Measurements from ENCODE around the gene APBA3.

APBA3 gene

DNA sequence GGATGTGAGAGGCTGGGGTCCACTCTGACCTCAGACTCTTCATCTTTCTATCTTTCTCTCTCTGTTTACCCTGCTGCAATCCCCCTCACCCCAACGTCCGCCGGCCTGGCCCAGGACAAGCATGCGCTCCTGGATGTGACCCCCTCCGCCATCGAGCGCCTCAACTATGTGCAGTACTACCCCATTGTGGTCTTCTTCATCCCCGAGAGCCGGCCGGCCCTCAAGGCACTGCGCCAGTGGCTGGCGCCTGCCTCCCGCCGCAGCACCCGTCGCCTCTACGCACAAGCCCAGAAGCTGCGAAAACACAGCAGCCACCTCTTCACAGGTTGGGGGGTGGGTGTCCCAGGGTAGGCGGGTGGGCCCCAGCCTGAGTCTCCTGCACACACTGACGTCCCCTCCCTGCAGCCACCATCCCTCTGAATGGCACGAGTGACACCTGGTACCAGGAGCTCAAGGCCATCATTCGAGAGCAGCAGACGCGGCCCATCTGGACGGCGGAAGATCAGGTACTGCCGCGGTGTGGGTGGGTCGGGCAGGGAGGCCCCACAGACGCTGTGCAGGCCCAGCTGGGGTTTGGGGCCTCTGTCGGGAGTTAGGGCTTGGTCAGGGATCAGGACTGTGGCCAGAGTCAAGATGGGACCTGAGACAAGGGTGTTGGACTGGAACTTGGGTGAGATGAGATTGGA lies 15.0 kb downstream of the APBA3 start:
- no peak for DNase-seq (ENCODE audit: low spot score)

- no peak for DNase-seq (ENCODE audit: low spot score)
Observed at GRCh38 chr19:3745363-3746045, 16.0 kb downstream of the APBA3 start.

- DNase-seq (ENCODE audit: low spot score): no peak
Observed at GRCh38 chr19:3743486-3743885, 18.0 kb downstream of the APBA3 start.

DNA sequence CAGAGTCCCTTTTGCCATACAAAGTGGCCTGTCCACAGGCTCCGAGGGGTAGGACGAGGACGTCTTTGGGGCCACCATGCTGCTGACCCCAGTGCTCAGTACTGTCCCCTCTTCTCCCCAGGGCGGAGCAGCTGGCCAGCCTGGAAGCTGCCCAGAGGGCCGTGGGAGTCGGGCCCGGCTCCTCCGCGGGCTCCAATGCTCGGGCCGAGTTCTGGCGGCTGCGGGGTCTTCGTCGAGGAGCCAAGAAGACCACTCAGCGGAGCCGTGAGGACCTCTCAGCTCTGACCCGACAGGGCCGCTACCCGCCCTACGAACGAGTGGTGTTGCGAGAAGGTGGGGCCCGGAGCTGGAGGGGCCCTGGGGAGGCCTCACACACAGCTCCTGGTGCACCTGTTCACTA lies 21.1 kb downstream of the APBA3 start:
- DNase-seq (ENCODE audit: low spot score): no peak

DNA sequence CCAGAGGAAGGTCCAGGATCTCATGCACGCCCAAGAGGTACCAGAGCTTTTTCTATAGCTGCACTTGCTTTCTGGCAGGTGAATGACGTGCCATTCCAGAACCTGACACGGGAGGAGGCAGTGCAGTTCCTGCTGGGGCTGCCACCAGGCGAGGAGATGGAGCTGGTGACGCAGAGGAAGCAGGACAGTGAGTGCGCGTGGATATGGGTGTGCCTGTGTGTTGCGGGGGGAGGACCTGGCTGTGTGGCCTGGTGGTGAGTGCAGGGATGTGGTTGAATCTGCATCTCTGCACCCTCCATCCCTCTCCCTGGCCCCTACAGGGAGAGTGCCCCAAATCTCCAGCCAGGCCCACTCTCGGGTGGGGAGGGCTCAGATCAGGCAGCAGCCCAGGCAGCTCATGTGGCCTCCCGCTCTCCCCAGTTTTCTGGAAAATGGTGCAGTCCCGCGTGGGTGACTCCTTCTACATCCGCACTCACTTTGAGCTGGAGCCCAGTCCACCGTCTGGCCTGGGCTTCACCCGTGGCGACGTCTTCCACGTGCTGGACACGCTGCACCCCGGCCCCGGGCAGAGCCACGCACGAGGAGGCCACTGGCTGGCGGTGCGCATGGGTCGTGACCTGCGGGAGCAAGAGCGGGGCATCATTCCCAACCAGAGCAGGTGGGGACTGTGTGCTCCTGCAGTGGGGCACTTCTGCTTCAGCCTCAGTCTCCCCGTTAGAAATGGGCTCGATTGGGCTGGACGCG lies 22.8 kb downstream of the APBA3 start:
- no peak for DNase-seq (ENCODE audit: low spot score)

DNA sequence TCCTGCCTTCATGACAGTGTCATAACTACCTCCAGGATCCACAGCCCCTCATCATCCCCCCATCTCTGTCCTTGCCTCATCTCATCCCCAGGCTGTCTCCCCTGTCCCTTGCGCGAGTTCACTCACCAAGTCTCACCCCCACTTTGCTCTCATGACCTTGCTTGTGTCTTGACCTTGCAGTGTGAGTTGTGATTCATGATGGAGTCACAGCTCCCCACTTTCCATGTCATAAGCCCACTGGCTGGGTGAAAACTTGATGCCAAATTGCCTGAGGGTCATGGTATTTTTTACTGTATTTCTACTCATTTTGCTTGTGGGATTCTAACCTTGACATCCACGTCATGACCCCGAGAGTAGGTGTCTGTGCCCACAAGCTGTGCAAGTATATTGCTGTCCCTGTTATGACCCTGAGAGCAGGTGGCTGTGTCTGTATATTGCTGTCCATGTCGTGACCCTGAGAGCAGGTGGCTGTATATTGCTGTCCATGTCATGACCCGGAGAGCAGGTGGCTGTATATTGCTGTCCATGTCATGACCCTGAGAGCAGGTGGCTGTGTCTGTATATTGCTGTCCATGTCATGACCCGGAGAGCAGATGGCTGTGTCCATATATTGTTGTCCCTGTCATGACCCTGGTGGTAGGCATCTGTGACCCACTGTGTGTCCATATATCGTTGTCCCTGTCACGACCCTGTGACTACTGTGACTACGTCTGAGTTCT lies 23.8 kb downstream of the APBA3 start:
- DNase-seq (ENCODE audit: low spot score): no peak

GRCh38 chr19:3736106-3736724 lies 25.3 kb downstream of the APBA3 start:
- no peak for DNase-seq (ENCODE audit: low spot score)

DNA sequence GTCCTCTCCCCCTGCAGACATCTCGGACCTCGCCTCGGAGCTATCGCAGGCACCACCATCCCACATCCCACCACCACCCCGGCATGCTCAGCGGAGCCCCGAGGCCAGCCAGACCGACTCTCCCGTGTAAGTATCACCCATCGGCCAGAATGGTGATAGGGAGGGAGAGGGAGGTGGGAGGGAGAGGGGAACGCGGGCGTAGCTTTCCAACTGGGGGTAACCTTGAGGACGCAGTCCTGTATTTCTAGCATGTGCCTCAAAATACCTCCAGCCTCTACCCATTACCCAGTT lies 27.2 kb downstream of the APBA3 start:
- no peak for DNase-seq (ENCODE audit: low spot score)

GRCh38 chr19:3733549-3734309 lies 27.8 kb downstream of the APBA3 start:
- DNase-seq (ENCODE audit: low spot score): no peak

GRCh38 chr19:3732108-3732507 lies 29.4 kb downstream of the APBA3 start:
- no peak for DNase-seq (ENCODE audit: low spot score)

DNA sequence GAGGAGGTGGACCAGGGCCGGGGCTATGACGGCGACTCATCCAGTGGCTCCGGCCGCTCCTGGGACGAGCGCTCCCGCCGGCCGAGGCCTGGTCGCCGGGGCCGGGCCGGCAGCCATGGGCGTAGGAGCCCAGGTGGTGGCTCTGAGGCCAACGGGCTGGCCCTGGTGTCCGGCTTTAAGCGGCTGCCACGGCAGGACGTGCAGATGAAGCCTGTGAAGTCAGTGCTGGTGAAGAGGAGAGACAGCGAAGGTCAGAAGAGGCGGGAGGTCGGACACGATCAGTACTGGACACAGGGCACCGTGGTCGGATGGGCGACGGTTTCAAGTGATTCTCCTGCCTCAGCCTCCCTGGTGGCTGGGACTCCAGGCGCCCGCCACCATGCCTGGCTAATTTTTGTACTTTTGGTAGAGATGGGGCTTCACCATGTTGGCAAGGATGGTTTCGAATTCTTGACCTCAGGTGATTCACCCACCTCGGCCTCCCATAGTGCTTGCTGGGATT lies 31.0 kb downstream of the APBA3 start:
- DNase-seq (ENCODE audit: low spot score): no peak

DNA sequence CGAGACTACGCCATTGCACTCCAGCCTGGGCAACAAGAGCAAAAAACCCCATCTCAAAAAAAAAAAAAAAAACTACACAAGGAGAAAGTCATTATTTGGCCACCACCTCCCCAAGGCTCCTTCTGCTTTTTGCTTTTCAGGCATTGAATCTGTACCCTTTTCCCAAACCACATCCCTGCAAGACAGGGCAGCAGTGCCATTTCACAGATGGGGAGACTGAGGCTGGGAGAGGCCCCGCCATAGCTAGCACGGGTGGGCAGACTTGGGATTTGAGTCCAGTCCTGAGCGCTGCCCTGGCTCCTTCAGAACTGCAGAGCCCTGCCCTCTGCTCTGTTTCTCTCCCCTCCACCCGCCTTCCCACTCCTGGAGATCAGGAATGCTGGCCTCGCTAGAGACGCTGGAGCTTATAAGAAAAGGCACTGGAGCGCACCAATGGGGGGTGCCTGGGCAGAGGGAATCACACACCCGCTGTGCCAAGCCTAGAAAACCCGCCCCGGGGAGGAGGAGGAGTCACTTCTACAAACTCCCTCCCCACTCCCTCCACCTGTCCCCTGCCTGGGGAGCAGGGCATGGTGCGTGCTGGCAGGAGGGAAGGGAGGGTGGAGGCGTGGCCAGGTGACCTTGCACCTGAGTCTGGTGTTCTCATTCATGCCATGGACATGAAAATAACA lies 35.7 kb downstream of the APBA3 start:
- no peak for DNase-seq (ENCODE audit: low spot score)

DNA sequence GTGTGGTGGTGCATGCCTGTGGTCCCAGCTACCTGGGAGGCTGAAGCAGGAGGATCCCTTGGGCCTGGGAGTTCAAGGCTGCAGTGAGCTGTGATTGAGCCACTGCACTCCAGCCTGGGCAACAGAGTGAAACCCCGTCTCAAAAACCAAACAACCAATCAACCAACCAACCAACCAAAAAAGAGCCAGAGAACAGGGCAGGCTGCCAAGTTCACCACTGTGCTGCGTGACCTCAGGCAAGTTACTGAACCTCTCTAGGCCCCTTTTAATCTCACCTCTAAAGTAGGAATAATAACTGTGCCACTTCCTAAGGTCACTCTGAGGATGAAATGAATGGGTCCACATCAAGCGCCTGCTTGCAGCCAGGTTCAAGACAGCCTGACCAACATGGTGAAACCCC lies 36.4 kb downstream of the APBA3 start:
- no peak for DNase-seq (ENCODE audit: low spot score)

- no peak for DNase-seq (ENCODE audit: low spot score)
Observed at GRCh38 chr19:3723883-3724282, 37.6 kb downstream of the APBA3 start.

GRCh38 chr19:3723110-3723488 lies 38.4 kb downstream of the APBA3 start:
- DNase-seq (ENCODE audit: low spot score): no peak

GRCh38 chr19:3722443-3723109 lies 38.9 kb downstream of the APBA3 start:
- DNase-seq (ENCODE audit: low spot score): no peak

DNA sequence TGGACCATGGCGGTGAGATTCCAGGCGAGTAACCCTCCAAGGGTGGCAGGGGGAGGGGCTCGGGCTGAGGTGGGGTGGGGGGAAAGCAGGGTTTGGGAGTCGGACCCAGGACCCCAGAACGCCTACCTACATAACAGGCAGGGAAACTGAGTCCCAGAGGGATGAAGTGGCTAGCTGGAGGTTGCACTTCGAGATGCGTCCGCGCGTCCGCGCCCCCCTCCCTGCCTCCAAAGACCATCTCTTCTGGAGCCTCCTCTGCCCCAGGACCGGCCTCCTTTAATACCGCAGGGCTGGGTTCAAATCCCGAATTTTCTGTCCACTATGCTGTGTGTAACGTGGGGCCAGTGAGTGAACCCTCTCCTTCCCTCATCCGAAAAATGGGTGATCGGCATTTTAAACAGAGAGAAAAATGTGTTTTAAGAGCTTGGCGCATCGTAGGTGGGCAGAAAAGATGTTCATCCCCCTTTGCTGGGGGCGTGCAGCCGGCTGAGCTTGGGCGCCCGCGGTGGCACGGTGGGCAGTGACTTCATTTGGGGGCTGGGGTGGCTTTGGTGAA lies 39.5 kb downstream of the APBA3 start:
- DNase-seq (ENCODE audit: low spot score): no peak

- DNase-seq (ENCODE audit: low spot score): peak; percentile 93
Observed at GRCh38 chr19:3721131-3721886, 40.2 kb downstream of the APBA3 start.

DNA sequence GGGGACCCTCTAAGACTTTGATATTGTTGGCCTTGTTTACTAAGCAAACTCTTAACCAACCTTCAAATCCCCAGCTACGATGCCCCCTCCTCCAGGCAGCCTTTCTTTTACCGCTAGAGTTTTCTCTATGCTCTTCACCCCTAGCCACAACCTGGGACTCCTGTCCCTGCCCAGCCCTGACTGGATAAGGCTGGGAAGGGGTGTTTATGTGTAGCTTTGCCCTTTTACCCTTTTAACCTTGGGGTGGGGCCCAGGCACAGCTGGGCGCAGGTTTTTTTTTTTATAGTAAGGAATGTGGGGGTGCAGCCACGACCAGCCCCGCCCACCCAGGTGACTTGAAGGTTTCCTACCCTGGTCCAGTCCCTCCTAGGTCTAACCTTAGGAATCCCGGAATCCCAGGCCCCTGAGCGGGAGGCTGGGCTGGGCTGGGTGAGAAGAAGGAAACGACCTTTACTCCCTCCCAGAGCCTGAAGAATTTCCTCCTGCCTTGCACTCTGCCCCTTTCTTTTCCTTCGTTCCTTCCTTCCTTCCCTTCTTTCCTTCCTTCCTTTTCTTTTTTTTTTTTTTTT lies 41.1 kb downstream of the APBA3 start:
- no peak for DNase-seq (ENCODE audit: low spot score)

All from GM03348 (cell line).